CD14-positive monocyte (primary cell): ENCODE measurements around the gene SPTBN2. TPM values are rescaled to one million over a fixed set of nuclear protein-coding genes. Genes with fewer than 3 reads are reported as not detected.

Experiments used
- DNase-seq, 3 donors: peaks; one replicate each; pipeline ENCODE4 v3.0.0-alpha.2; 2011 to 2022
- H2AFZ ChIP-seq: 2 replicates; pipeline ENCODE4 v1.6.0; 2012; ENCODE audit warnings: mild to moderate bottlenecking, low read depth, low read length, inconsistent platforms; ENCODE audit not compliant: insufficient read depth, poor library complexity, severe bottlenecking
- H3K27ac ChIP-seq, 2 donors: 1 replicate in 1 of 2; 2 replicates in 1 of 2; pipeline ENCODE4 v1.5.1; 2012 to 2013; ENCODE audit warnings: low read length in 2 of 2, control low read depth in 1 of 2, inconsistent platforms in 1 of 2, low read depth in 1 of 2, mild to moderate bottlenecking in 1 of 2
- H3K27me3 ChIP-seq, 2 donors: one replicate each; pipeline versions ENCODE4 v1.6.0 to v1.6.1; 2011 to 2013; ENCODE audit warnings: low read length in 2 of 2; ENCODE audit not compliant: control insufficient read depth in 2 of 2, insufficient read depth in 2 of 2
- H3K36me3 ChIP-seq, 2 donors: replicated peaks in 1 of 2; 1 replicate in 1 of 2; 2 replicates in 1 of 2; pipeline versions ENCODE4 v1.5.1 to v1.6.1; 2012 to 2013; ENCODE audit warnings: low read length in 2 of 2, control low read depth in 1 of 2, inconsistent platforms in 1 of 2, mild to moderate bottlenecking in 1 of 2; ENCODE audit not compliant: insufficient read depth in 2 of 2, control insufficient read depth in 1 of 2
- H3K4me1 ChIP-seq, 2 donors: 1 replicate in 1 of 2; 2 replicates in 1 of 2; pipeline versions ENCODE4 v1.5.1 to v1.6.1; 2012 to 2013; ENCODE audit warnings: low read length in 2 of 2, control low read depth in 1 of 2, inconsistent platforms in 1 of 2, mild to moderate bottlenecking in 1 of 2, moderate library complexity in 1 of 2; ENCODE audit not compliant: insufficient read depth in 2 of 2, control insufficient read depth in 1 of 2
- H3K4me2 ChIP-seq: replicated peaks from 2 replicates; pipeline ENCODE3; 2012; ENCODE audit warnings: low read length, moderate library complexity, mild to moderate bottlenecking; ENCODE audit not compliant: poor library complexity, severe bottlenecking; ENCODE audit errors: extremely low read depth
- H3K4me3 ChIP-seq, 3 experiments: fragments of 200-600 bp in 1 of 3; sonication (generic) in 1 of 3; replicated peaks in 1 of 3; 1 replicate in 2 of 3; 2 replicates in 1 of 3; pipeline ENCODE4 v1.5.1; 2011 to 2013; ENCODE audit warnings: low read length in 3 of 3, mild to moderate bottlenecking in 3 of 3, control low read depth in 2 of 3, low read depth in 2 of 3, inconsistent platforms in 1 of 3, moderate library complexity in 1 of 3
- H3K79me2 ChIP-seq: 2 replicates; pipeline ENCODE4 v1.6.0; 2012; ENCODE audit warnings: mild to moderate bottlenecking, control low read depth, inconsistent platforms, low read length, moderate library complexity; ENCODE audit not compliant: insufficient read depth
- H3K9ac ChIP-seq: 2 replicates; pipeline ENCODE4 v1.6.0; 2017; ENCODE audit warnings: low read length, mild to moderate bottlenecking; ENCODE audit not compliant: insufficient read depth, poor library complexity, severe bottlenecking
- H3K9me3 ChIP-seq, 2 donors: replicated peaks in 1 of 2; 1 replicate in 1 of 2; 2 replicates in 1 of 2; pipeline versions ENCODE4 v1.5.1 to v1.6.1; 2012 to 2013; ENCODE audit warnings: low read length in 2 of 2, control low read depth in 1 of 2; ENCODE audit not compliant: control insufficient read depth in 1 of 2, insufficient read depth in 1 of 2
- H4K20me1 ChIP-seq: 2 replicates; pipeline ENCODE4 v1.6.0; 2012; ENCODE audit warnings: mild to moderate bottlenecking, low read length, control low read depth, moderate library complexity; ENCODE audit not compliant: insufficient read depth
- H3K27ac Mint-ChIP-seq, 7 donors: one replicate each; pipeline ENCODE4 v1.8.0; 2020; ENCODE audit warnings: mild to moderate bottlenecking in 7 of 7, mixed read lengths in 7 of 7, moderate library complexity in 6 of 7, inconsistent platforms in 2 of 7
- H3K27me3 Mint-ChIP-seq, 3 donors: one replicate each; pipeline ENCODE4 v1.8.0; 2021 to 2022; ENCODE audit warnings: low read depth in 3 of 3, mild to moderate bottlenecking in 3 of 3, mixed read lengths in 3 of 3, moderate library complexity in 3 of 3, inconsistent platforms in 1 of 3
- H3K36me3 Mint-ChIP-seq, 2 donors: one replicate each; pipeline ENCODE4 v1.8.0; 2020; ENCODE audit warnings: mixed read lengths in 2 of 2, inconsistent platforms in 1 of 2, mild to moderate bottlenecking in 1 of 2
- H3K4me1 Mint-ChIP-seq: one replicate; pipeline ENCODE4 v1.8.0; 2020; ENCODE audit warnings: mild to moderate bottlenecking, mixed read lengths
- H3K4me3 Mint-ChIP-seq, 2 donors: one replicate each; pipeline ENCODE4 v1.8.0; 2020; ENCODE audit warnings: mild to moderate bottlenecking in 2 of 2, mixed read lengths in 2 of 2, moderate library complexity in 1 of 2
- H3K9me3 Mint-ChIP-seq, 7 donors: one replicate each; pipeline ENCODE4 v1.8.0; 2020 to 2022; ENCODE audit warnings: mixed read lengths in 7 of 7, mild to moderate bottlenecking in 6 of 7, moderate library complexity in 6 of 7, inconsistent platforms in 2 of 7
- WGBS: methylation state at CpG from one replicate; pipeline ENCODE4 v1.1.5; 2013; ENCODE audit warnings: missing lambda C conversion rate; ENCODE audit not compliant: insufficient coverage; 5-methylcytosine and 5-hydroxymethylcytosine counted together
- intact Hi-C, 2 donors: fragments of 100-400 bp; cut with micrococcal nuclease; formaldehyde crosslinking; loops; one replicate each; pipeline versions ENCODE4 v1.15.0 to v1.15.1; 2023
- polyA plus RNA-seq, 3 donors: library from polyadenylated mRNA; depleted of rRNA in 1 of 3; unstranded in 2 of 3; stranded (reverse) in 1 of 3; fragments of 300-500 nt in 2 of 3; fragments of >200 nt in 1 of 3; fragmentation: Illumina TruSeq in 2 of 3; gene quantifications; 1 replicate in 2 of 3; 2 replicates in 1 of 3; pipeline ENCODE4 v1.2.3, GENCODE V29; 2012 to 2021
- TF ChIP-seq, protein P1 (sequence below): fragments of 200-600 bp; IDR thresholded peaks from one replicate; pipeline ENCODE4 v1.8.0; 2022; ENCODE audit warnings: antibody characterized with exemption, mild to moderate bottlenecking

The SPTBN2 gene
- polyA plus RNA-seq, 3 donors = not detected

GRCh38 chr11:66705587-66706335 lies 23.3 kb downstream of the SPTBN2 start:
- Histone ChIP-seq H3K79me2 (no peaks in the 10 kb centered on the region), H3K27me3 (no peaks in the 10 kb centered on the region), H2AFZ (no peak overlapping the region), H3K9me3 (no peaks in the 10 kb centered on the region), H3K4me1 (no peaks in the 10 kb centered on the region), H3K4me2 (no peak overlapping the region), H4K20me1 (no peaks in the 10 kb centered on the region), H3K27ac (no peak overlapping the region), H3K9ac (no peak overlapping the region), H3K4me3 (no peak overlapping the region), H3K36me3 (no peaks in the 10 kb centered on the region)
- Mint-ChIP-seq H3K4me3 (no peak overlapping the region), H3K27me3 (peaks cover 0 to 4% (median 2%) of the 10 kb centered on the region in 3 donors), H3K36me3 (no peaks in the 10 kb centered on the region), H3K4me1 (no peaks in the 10 kb centered on the region), H3K27ac (no peak overlapping the region), H3K9me3 (no peaks in the 10 kb centered on the region)
- no peak for DNase-seq
- intact Hi-C loops = no loop called here
- 96% methylated on average over 25 of the region's 26 CpGs for WGBS
- TF ChIP-seq, protein P1, sequence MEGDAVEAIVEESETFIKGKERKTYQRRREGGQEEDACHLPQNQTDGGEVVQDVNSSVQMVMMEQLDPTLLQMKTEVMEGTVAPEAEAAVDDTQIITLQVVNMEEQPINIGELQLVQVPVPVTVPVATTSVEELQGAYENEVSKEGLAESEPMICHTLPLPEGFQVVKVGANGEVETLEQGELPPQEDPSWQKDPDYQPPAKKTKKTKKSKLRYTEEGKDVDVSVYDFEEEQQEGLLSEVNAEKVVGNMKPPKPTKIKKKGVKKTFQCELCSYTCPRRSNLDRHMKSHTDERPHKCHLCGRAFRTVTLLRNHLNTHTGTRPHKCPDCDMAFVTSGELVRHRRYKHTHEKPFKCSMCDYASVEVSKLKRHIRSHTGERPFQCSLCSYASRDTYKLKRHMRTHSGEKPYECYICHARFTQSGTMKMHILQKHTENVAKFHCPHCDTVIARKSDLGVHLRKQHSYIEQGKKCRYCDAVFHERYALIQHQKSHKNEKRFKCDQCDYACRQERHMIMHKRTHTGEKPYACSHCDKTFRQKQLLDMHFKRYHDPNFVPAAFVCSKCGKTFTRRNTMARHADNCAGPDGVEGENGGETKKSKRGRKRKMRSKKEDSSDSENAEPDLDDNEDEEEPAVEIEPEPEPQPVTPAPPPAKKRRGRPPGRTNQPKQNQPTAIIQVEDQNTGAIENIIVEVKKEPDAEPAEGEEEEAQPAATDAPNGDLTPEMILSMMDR = no peak

- H3K4me3 ChIP-seq = no peak overlapping the region
- peaks cover 0 to 6% (median 2%) of the 10 kb centered on the region in 3 donors for H3K27me3 Mint-ChIP-seq
- TF ChIP-seq, protein P1 = no peak
- no peak overlapping the region for H2AFZ ChIP-seq
- no peaks in the 10 kb centered on the region for H3K27me3 ChIP-seq
- DNase-seq = no peak
- no peaks in the 10 kb centered on the region for H3K9me3 ChIP-seq
- no peaks in the 10 kb centered on the region for H3K4me1 Mint-ChIP-seq
- no peaks in the 10 kb centered on the region for H3K36me3 ChIP-seq
- H3K9ac ChIP-seq = no peak overlapping the region
- WGBS = 96% methylated on average over 45 of the region's 46 CpGs
- H3K79me2 ChIP-seq = no peaks in the 10 kb centered on the region
- no peak overlapping the region for H3K27ac ChIP-seq
- H3K4me1 ChIP-seq = no peaks in the 10 kb centered on the region
- no peaks in the 10 kb centered on the region for H4K20me1 ChIP-seq
- H3K4me2 ChIP-seq = no peak overlapping the region
- H3K27ac Mint-ChIP-seq = no peak overlapping the region
- peaks cover 0 to 2% (median 0%) of the 10 kb centered on the region in 7 donors for H3K9me3 Mint-ChIP-seq
- no peak overlapping the region for H3K4me3 Mint-ChIP-seq
- intact Hi-C loops = no loop called here
- H3K36me3 Mint-ChIP-seq = no peaks in the 10 kb centered on the region
Measured at GRCh38 chr11:66704659-66705360, 24.2 kb downstream of the SPTBN2 start.
